Stimulated activated CD8-positive, alpha-beta memory T cell treated with anti-CD3 and anti-CD28 coated beads, Interleukin-7, amount 100 ng/mL, for 24 hours (primary cell): ENCODE results near the gene SIRT3.
"Not testable (repeated sequence)": the region's sequence is repeated elsewhere in the genome, so short reads cannot be mapped to it uniquely, and the experiment has no call there.

ENCODE experiments used
- DNase-seq: peaks from one replicate; pipeline ENCODE4 v3.0.0-alpha.2; 2020; ENCODE audit warnings: low read depth

SIRT3 gene

DNA sequence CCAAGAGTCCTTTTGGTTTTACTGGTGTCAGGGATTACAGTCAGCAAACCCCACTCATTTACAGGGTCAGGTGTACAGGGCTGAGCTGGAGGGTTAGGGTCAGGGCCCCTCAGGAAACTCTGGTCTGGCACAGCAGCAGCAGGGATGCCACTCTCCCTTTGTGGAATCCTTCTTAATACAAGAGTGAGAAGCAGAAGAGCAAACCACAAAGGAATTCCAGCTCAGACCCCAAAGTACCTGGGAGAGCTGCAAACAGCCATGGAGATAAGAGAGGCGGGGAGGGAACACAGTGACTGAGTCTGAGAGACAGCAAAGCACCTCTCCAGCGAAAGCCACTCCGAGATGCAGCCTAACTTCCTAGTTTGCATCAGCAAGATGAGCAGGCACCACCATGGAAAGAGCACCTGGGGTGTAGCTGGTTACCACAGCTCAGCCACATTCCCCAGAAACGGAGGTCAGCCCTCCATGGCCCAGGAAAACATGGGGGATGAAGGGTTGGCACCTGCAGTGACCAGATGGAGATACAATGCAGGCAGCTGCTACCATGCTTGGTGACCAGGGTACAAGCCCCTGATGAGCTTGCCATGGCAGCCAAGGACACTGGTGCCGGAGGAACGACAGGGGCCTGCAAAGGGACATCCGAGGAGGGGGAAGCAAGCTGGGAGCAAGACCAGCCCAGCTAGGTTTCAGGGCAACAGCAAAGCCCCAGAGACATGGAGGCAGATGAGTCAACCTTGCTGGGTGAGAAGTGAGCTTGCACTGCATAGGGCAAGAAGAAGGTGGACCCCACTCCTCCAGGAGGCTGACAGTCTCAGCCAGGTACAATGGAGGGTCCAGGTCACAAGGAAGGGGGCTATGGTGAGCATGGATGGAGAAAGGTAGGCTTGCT lies 32.8 kb downstream of the SIRT3 start:
- no peak for DNase-seq

DNA sequence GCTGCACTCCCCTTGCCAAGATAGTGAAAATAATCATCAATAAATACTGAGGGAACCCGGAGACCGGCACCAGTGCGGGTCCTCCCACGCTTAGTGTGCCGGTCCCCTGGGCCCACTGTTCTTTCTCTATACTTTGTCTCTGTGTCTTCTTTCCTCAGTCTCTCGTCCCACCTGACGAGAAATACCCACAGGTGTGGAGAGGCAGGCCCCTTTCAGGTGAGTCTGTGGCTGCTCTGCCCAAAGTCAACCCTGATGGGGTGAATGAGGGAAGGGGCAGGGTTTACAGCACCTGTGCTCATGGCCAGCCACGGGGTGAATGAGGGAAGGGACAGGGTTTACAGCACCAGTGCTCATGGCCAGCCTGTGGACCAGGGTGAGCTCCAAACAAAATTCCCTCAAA lies 33.7 kb downstream of the SIRT3 start:
- DNase-seq, result no peak

DNA sequence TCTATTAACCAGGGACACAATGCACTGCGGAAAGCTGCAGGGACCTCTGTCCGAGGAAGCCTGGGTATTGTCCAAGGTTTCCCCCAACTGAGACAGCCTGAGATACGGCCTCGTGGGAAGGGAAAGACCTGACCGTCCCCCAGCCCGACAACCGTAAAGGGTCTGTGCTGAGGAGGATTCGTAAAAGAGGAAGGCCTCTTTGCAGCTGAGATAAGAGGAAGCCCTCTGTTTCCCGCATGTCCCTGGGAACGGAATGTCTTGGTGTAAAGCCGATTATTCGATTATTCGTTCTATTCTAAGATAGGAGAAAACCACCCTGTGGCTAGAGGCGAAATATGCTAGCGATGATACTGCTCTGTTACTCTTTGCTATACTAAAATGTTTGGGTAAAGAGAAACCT lies 34.2 kb downstream of the SIRT3 start:
- no peak for DNase-seq

DNA sequence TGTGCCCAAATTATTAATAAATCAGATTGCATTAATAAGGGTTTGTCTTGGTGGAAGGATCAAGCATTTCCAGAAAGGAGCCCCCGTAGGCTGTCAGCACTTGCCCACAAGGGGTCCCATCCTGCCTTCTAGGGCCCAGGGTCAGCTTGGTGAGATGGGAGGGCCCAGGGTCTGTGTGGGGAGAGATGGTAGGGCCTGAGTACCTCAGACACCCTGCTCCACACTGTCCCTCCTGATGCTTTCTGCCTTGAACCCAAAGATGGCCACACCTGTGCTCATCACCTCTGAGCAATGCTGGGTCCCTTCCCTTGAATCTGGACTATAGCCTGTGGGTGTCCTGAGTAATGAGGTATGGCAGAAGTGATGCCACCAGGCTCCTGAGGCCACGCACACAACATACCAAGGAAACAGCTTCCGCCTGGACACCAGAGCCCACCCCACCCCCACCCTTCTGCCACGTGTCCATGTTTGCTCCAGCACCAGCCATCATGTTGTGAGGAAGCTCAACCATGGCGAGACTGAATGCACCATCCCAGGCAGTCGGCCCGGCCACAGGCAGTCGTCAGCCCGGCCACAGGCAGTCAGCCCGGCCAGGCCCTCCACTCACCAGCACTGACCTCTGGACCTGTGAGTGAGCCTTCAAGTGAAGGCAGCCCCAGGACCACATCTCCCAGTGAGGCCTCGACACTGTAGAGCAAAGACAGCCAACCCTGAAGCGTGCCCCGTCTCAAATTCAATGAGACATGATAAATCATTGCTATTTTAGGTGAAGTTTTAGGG lies 35.7 kb downstream of the SIRT3 start:
- no peak for DNase-seq

DNA sequence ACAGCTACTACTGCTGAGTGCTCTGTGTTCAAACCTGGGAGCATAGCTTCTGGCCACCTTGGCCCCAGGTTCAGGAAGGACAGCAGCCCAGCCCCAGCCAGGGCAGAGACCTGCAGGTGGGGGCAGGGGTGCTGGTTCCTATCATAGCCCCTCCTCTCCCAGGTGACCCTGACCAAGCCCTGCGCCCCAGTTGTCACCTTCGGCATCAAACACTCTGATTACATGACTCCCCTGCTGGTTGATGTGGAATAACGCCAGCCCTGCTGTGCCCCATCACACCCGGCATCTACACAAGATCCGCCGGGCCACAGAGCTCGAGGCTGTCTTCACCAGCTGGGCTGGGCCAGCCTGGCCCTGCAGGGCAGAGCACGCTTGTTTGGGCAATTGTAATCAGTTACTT lies 36.4 kb downstream of the SIRT3 start:
- no peak for DNase-seq

DNA sequence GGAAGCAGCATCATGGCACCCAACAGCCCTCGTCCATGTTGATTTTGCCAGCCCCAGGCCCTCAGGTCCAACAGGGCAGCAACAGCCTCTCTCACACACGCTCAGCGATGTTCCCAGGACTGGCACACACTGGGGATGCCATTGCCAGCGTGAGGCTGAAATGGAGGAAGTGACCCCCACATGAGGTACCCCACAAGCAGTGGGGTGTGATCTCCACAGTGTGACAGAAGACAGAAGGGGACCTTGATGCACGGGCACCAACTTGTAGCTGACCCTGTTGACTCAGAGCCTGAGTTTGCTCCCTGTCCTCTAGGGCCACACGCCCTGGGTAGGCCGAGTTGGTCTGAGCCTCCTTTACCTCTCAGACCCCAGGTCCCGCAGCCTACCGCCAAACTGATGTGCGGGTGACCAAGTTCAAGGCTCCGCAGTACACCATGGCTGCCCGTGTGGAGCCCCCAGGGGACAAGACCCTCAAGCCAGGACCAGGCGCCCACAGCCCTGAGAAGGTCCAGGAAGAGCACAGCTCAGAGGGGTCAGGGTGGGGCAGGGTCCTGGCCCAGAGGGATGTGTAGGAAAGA lies 37.0 kb downstream of the SIRT3 start:
- DNase-seq, result no peak

DNA sequence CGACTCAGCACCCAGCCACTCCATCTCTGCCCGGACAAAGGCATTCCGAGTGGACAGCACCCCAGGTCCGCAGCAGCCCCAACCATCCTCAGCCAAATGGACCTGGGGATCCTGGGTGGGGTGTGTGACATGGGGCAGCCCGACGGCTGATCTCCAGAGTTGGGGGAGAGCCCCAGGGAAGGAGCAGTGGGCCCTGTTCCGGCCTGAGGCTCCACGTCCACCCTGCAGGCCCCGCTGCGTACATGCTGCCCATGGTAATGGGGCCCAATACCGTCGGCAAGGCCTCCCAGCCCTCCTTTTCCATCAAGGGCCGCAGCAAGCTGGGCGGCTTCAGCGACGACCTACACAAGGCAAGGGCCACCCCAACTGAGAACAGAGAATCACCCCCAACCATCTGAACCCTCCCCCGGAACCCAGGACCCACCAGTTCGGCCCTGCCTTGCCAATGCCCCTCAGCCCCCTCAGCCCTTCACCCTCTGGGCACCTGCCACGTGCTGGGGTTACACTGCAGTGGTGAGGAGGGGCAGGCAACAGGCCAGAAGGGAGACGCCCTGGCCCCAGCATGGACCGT lies 37.8 kb downstream of the SIRT3 start:
- no peak for DNase-seq

DNA sequence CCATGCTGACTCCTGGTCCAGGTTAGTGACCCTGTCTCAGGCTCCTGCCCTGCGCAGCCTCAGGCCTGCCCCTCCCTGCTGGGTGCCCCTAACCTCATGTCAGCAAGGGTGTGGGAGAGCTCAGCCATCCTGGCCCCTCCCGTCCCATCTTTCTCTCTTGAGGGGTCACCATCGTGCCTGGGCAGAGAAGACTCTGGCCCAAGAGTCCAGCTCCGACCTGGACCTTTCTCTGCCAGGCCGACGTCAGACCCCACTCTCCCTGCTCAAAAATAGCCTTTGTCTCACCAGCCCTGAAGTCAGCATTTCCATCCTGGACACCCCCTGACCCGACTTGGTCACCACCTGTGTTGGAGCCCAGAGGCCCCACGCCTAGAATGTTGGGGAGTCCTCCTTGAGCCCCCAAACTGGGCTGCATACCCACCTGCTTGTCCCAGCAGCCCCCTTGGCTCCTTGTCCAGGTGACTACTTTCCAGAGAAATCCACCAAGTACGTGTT lies 38.4 kb downstream of the SIRT3 start:
- no peak for DNase-seq

DNA sequence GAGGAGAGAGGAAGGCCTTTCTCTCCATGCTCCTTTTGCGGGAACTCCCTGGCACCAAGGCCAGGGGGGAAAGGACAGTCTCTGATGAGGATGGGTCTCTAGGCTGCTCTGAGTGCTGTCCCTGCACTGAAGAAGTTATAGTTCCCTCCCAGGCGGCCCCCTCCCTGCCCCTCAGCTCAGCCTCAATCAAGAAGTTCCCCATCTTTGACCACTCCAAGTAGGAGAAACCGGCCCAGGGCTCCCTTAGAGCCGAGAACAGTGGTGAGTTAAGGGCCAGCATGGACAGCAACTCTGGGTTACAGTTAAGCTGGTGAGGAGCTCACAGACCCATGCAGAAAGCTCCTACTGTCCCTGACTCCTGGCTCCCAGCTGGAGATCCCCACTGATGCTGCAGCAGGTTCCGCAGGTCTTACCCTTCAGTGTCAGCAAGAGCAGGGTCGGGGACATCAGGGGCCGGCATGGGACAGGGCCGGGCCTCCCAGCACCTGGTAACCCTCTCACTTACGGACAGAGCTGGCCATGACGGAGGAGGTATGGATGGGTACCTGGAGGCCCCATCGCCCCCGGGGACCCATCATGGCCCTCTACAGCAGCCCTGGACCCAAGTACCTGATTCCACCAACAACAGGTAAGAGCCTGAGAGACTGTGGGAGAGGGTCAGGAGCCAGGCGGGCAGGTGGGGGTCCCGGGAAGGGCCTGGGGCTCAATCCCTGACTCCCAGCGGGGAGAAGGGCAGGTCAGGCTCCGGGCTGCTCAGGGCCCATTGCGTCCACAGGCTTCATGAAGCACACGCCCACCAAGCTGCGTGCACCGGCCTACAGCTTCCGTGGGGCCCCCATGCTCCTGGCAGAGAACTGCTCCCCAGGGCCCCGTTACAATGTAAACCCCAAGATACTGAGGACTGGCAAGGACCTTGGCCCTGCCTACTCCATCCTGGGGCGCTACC lies 39.1 kb downstream of the SIRT3 start:
- DNase-seq, result no peak

DNA sequence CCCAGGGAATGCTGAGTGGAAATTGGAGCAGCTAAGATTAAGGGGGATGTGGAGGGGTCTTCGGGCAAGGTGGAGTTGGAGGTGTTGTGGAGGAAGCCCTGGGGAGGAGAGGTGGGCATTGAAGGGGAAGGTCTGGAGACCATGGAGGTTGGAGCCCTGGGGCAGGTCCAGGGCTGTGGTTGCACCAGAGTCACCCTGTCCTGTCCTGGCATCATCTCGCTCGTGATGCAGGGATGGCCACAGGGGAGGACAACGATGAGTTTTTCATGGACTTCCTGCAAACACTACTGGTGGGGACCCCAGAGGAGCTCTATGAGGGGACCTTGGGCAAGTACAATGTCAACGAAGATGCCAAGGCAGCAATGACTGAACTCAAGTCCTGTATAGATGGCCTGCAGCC lies 42.7 kb downstream of the SIRT3 start:
- not testable (repeated sequence) for DNase-seq

DNA sequence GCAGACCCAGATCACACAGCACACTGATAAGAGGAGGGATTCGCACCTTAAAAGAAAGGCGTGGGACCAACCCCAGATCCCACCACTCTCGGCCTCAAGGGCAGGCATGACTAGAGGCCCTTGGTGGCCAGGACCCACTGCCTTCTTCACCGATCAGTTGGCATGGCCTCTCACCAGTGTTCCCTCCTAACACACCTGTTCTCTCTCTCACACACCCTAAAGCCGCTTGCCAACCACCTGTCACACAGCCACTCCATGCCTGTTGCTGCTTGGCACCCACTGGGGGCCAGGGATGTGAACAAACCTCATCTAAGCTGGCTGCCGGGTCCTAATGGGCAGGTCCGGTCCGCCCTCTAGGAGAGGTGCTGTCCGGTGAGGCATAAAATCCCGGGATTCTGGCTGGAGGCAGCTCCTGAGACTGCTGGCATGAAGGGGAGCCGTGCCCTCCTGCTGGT lies 43.4 kb downstream of the SIRT3 start, which contains the start of gene SCGB1C1:
Gene SCGB1C1 (plus strand): TSS at position 405 of the 455 bp plus-strand sequence. CDS start 22 bp downstream, at position 427.
- not testable (repeated sequence) for DNase-seq

DNA sequence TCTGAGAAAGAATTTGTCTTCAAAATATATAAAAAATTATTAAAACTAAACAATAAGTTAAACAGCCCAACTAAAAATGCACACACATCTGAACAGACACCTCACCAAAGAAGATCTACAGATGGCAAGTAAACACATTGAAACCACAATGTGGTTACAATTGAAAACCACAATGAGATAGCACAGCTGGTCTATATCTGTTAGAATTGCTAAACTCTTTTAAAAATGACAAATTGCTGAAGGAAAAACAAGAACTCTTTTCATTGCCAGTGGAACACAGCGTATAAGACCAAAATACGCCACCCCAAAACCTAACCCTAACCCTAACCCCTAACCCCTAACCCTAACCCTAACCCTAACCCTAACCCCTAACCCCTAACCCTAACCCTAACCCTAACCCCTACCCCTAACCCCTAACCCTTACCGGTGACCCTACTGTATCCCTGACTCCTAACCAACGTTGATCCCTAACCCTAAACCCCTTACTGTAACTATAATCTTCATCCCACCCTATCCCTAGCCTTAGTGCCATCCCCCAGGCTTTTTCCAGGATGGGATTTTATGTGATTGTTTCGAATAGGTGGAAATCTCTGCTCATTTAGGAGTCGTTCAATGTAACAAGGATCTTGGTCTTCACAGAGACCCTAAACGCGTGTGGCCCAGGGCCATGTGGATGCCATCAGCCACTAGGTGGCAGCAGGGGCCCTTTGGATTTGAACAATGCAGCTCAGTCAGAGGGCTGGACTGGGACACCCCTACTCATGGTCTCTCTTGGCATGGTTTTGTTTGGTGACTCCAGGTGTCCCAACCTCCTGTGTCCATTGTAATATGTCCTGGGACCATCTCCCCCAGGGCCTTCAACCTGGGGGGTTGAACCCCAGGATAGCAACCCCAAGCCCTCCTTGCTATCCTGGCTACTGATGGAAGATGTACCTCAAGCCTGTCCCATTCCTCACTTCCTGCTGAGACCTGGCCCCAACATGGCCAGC lies 44.4 kb downstream of the SIRT3 start:
- not testable (repeated sequence) for DNase-seq

DNA sequence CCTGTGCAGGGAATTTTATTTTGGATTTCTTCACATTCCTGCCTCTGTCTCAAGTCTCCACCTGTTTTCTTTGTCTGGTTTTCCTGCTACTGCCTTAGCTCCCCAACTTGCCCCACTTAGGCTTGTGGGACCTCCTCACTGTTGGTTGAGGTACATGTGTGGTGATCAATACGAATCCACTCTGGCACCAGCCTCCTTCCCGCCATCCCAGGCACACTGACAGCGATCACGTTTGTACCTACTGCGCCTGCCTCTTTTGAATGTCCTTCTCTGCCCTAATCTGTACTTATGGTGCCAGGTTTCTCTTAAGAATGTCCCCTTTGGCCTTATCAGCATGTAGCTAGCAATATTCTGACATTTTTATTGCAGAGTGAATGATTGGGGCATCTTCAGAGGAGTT lies 45.6 kb downstream of the SIRT3 start:
- not testable (repeated sequence) for DNase-seq

DNA sequence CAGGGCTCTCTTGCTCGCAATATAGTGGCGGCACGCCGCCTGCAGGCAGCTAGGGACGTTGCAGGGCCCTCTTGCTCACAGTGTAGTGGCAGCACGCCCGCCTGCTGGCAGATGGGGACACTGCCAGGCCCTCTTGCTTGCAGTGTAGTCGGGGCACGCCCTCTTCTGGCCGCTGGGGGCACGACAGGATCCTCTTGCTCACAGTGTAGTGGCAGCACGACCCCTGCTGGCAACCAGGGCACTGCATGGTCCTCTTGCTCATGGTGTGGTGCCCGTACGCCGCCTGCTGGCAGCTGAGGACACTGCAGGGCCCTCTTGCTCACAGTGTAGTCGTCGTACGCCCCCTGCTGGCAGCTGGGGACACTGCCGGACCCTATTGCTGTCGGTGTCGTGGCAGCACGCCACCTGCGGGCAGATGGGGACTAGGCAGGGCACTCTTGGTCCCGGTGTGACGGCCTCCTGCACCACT lies 46.3 kb downstream of the SIRT3 start:
- DNase-seq, result not testable (repeated sequence)

DNA sequence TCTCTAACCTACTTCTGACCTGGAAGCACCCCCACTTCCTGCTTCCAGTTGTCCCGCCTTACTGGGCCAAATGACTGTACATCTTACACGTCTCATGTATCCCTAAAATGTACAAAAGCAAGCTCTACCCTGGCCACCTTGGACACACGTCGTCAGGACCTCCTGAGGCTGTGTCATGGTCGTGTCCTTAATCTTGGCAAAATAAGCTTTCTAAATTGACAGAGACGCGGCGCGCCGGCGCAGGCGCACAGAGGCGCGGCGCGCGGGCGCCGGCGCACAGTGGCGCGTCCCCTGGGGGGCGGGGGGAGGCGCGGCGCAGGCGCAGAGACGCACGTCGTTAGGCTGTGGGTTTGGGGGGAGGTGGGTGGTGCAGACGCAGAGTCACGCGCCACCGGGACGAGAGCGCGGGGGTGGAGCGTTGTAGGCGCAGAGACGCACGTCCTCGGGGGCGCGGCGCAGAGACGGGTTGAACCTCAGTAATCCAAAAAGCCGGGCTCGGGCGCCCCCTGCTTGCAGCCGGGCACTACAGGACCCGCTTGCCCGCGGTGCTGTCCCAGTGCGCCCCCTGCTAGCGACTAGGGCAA lies 46.9 kb downstream of the SIRT3 start:
- not testable (repeated sequence) for DNase-seq

DNA sequence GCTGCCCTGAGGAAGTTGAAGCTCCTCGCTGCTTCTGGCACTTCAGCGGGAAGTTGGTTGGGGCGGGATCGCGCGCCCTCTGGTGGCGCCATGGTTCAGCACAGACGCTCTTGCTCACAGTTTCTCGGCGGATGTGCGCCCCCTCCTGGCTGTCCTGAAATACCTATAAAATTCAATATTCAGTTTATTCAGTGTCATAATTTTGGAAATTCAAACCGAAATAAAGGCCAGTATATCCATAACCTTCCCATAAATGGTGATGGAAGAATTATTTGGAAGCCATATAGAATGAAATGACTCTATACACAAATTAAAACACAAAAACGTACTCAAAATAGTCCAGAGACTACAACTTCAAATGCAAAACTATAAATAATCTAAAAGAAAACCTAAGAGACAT lies 55.9 kb downstream of the SIRT3 start:
- DNase-seq, result not testable (repeated sequence)
